PC-3 (cell line): Measurements from ENCODE around the gene POLD4.

Source experiments
- CTCF ChIP-seq: fragments of 300-600 bp; sonication (generic); conservative IDR thresholded peaks from 2 replicates; pipeline ENCODE4 v1.5.1; 2017; ENCODE audit warnings: antibody characterized with exemption, low read depth, mild to moderate bottlenecking, low read length
- EZH2 ChIP-seq: fragments of 300-600 bp; sonication (generic); IDR thresholded peaks from one replicate; pipeline ENCODE4 v1.6.1; 2017; ENCODE audit warnings: antibody characterized with exemption, mild to moderate bottlenecking, low read length; ENCODE audit not compliant: unreplicated experiment
- EZH2phosphoT487 ChIP-seq: fragments of 300-600 bp; sonication (generic); IDR thresholded peaks from 2 replicates; pipeline ENCODE4 v1.6.1; 2018; ENCODE audit warnings: mild to moderate bottlenecking, antibody characterized with exemption, low read length, borderline replicate concordance

- TF ChIP-seq CTCF (no peak), EZH2 (no peak), EZH2phosphoT487 (no peak)
These were observed 2.5 kb upstream of the POLD4 start for GRCh38 chr11:67355794-67356386.
